WTC11 (cell line): ENCODE data around the gene SLC25A24.

Experiments used
- ESRRA ChIP-seq: sonication (generic); formaldehyde crosslinking; IDR thresholded peaks from 2 replicates; pipeline ENCODE4 v1.8.1; 2022; ENCODE audit warnings: mild to moderate bottlenecking, missing genetic modification reagents, borderline replicate concordance
- FOXP1 ChIP-seq: sonication (generic); formaldehyde crosslinking; IDR thresholded peaks from 2 replicates; pipeline ENCODE4 v1.8.0; 2022; ENCODE audit warnings: missing genetic modification reagents, mild to moderate bottlenecking, moderate library complexity, borderline replicate concordance
- NR2C2 ChIP-seq: sonication (generic); formaldehyde crosslinking; IDR thresholded peaks from 2 replicates; pipeline ENCODE4 v1.8.0; 2022; ENCODE audit warnings: mild to moderate bottlenecking, missing genetic modification reagents
- TCF7 ChIP-seq: sonication (generic); formaldehyde crosslinking; IDR thresholded peaks from 2 replicates; pipeline ENCODE4 v1.8.0; 2022; ENCODE audit warnings: mild to moderate bottlenecking, low read depth, missing genetic modification reagents, moderate library complexity
- TF ChIP-seq, protein P1 (sequence below): fragments of 200-600 bp; IDR thresholded peaks from 2 replicates; pipeline ENCODE4 v1.8.0; 2022; ENCODE audit warnings: antibody characterized with exemption

DNA sequence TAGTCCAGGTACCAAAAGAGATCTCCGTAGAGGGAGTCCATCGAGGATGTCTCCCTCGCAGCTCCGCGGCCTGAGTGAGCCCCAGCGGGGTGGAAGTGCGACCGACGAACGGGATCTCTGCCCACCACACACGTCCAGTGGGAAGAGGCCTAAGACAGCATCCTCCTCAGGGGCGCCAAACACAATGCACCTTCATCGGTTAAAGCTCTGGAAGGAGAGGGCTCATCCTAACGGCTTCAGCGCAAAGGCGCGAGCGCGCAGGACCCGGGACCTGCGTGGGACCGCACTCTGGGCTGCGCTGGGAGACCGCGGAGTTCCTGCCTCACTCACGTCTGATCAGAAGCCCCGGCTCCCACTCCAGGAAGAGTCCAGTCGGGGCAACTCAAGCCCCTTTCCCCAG lies 7.6 kb downstream of the SLC25A24 start:
- TF ChIP-seq TCF7 (CRISPR knock-in tag) (no peak), ESRRA (CRISPR knock-in tag) (no peak), NR2C2 (CRISPR knock-in tag) (no peak), FOXP1 (CRISPR knock-in tag) (no peak)
- TF ChIP-seq, protein P1, sequence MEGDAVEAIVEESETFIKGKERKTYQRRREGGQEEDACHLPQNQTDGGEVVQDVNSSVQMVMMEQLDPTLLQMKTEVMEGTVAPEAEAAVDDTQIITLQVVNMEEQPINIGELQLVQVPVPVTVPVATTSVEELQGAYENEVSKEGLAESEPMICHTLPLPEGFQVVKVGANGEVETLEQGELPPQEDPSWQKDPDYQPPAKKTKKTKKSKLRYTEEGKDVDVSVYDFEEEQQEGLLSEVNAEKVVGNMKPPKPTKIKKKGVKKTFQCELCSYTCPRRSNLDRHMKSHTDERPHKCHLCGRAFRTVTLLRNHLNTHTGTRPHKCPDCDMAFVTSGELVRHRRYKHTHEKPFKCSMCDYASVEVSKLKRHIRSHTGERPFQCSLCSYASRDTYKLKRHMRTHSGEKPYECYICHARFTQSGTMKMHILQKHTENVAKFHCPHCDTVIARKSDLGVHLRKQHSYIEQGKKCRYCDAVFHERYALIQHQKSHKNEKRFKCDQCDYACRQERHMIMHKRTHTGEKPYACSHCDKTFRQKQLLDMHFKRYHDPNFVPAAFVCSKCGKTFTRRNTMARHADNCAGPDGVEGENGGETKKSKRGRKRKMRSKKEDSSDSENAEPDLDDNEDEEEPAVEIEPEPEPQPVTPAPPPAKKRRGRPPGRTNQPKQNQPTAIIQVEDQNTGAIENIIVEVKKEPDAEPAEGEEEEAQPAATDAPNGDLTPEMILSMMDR, result no peak
